Measurements from ENCODE around the gene SLC23A2.
"Not testable (repeated sequence)": the region's sequence is repeated elsewhere in the genome, so short reads cannot be mapped to it uniquely, and the experiment has no call there.

Gene SLC23A2

GRCh38 chr20:4869290-4870193 lies 131.8 kb downstream of the SLC23A2 start:
- intact Hi-C loops (cut with DNase I) = no loop called here
- DNase-seq = peak in 1 of 42 donors; percentile 25

GRCh38 chr20:4867051-4867450 lies 134.3 kb downstream of the SLC23A2 start:
- intact Hi-C loops (cut with DNase I) = no loop called here
- DNase-seq = peak in 2 of 42 donors; percentile 19 to 36

- DNase-seq = peak in 1 of 42 donors; percentile 24
Observed at GRCh38 chr20:4866429-4866828, 134.9 kb downstream of the SLC23A2 start.

GRCh38 chr20:4864311-4864752 lies 137.0 kb downstream of the SLC23A2 start:
- peak in 1 of 42 donors; percentile 42 for DNase-seq
- intact Hi-C loops (cut with DNase I) = no loop called here

More at GRCh38 chr20:4866429-4866828, 134.9 kb downstream of the SLC23A2 start:
- intact Hi-C loops (cut with DNase I) = no loop called here

GRCh38 chr20:4862661-4863060 lies 138.6 kb downstream of the SLC23A2 start:
- intact Hi-C loops (cut with DNase I) = no loop called here
- DNase-seq = no peak

GRCh38 chr20:4861961-4862360 lies 139.3 kb downstream of the SLC23A2 start:
- intact Hi-C loops (cut with DNase I) = no loop called here
- DNase-seq = no peak

- intact Hi-C loops (cut with DNase I) = no loop called here
- DNase-seq = peak in 1 of 42 donors; percentile 34
Observed at GRCh38 chr20:4858000-4858399, 143.3 kb downstream of the SLC23A2 start.

- intact Hi-C loops (cut with DNase I) = no loop called here
- DNase-seq = peak in 1 of 42 donors; percentile 24
Observed at GRCh38 chr20:4856022-4856755, 145.1 kb downstream of the SLC23A2 start.

GRCh38 chr20:4855555-4855954 lies 145.8 kb downstream of the SLC23A2 start:
- intact Hi-C loops (cut with DNase I) = no loop called here
- DNase-seq = peak in 1 of 42 donors; percentile 21

GRCh38 chr20:4855097-4855496 lies 146.2 kb downstream of the SLC23A2 start:
- intact Hi-C loops (cut with DNase I) = no loop called here
- DNase-seq = peak in 1 of 42 donors; percentile 33

GRCh38 chr20:4854561-4854901 lies 146.8 kb downstream of the SLC23A2 start:
- DNase-seq = peak in 1 of 42 donors; percentile 33
- intact Hi-C loops (cut with DNase I) = no loop called here

- DNase-seq = peak in 1 of 42 donors; percentile 36
- intact Hi-C loops (cut with DNase I) = no loop called here
Observed at GRCh38 chr20:4853757-4854560, 147.4 kb downstream of the SLC23A2 start.

- intact Hi-C loops (cut with DNase I) = no loop called here
Observed at GRCh38 chr20:4853004-4853403, 148.3 kb downstream of the SLC23A2 start.

GRCh38 chr20:4850960-4851359 lies 150.3 kb downstream of the SLC23A2 start:
- intact Hi-C loops (cut with DNase I) = no loop called here
- DNase-seq = no peak

More at GRCh38 chr20:4853004-4853403, 148.3 kb downstream of the SLC23A2 start:
- peak in 1 of 42 donors; percentile 34 for DNase-seq

GRCh38 chr20:4848829-4849228 lies 152.5 kb downstream of the SLC23A2 start:
- DNase-seq = peak in 2 of 42 donors; percentile 27 to 37
- intact Hi-C loops (cut with DNase I) = not testable (repeated sequence)

GRCh38 chr20:4848041-4848440 lies 153.3 kb downstream of the SLC23A2 start:
- peak in 1 of 42 donors; percentile 34 for DNase-seq

GRCh38 chr20:4846821-4847220 lies 154.5 kb downstream of the SLC23A2 start:
- intact Hi-C loops (cut with DNase I) = no loop called here
- no peak for DNase-seq

More at GRCh38 chr20:4848041-4848440, 153.3 kb downstream of the SLC23A2 start:
- intact Hi-C loops (cut with DNase I) = no loop called here

- peak in 1 of 42 donors; percentile 20 for DNase-seq
- intact Hi-C loops (cut with DNase I) = no loop called here
Observed at GRCh38 chr20:4844751-4845465, 156.4 kb downstream of the SLC23A2 start.
